ENCODE results near the gene USH2A. TPM values are rescaled to one million over a fixed set of nuclear protein-coding genes. Genes with fewer than 3 reads are reported as not detected.

The USH2A gene
- total RNA-seq, 6 donors from 2014 or later = under 0.01 to 0.11 TPM; not detected in 4

- Histone ChIP-seq H3K4me1 (no peaks in the 10 kb centered on the region), H3K9me3 (no peaks in the 10 kb centered on the region), H3K36me3 (no peaks in the 10 kb centered on the region), H3K27ac (no peak overlapping the region), H3K4me3 (no peak overlapping the region), H3K27me3 (no peaks in the 10 kb centered on the region)
- 56 to 64% methylated on average over 2 of the region's 2 CpGs for WGBS, 2 donors
- ATAC-seq (ENCODE audit: low FRiP score in 2 of 2) (no peak), DNase-seq (no peak)
- no peak for TF ChIP-seq CTCF (IDR thresholded peaks at IDR 0.05)
- TF ChIP-seq POLR2A (IDR thresholded peaks at IDR 0.05) = no peak
- TF ChIP-seq EP300 (IDR thresholded peaks at IDR 0.05) = no peak
- TF ChIP-seq POLR2AphosphoS5 (IDR thresholded peaks at IDR 0.05) = no peak
Measured at GRCh38 chr1:215682232-215682631, 741.0 kb downstream of the USH2A start.

- no peak for ATAC-seq (ENCODE audit: low FRiP score in 2 of 2)
- H3K4me3 ChIP-seq = no peak overlapping the region
- WGBS, 2 donors = 68 to 71% methylated on average over 2 of the region's 2 CpGs
- no peak for DNase-seq
- H3K36me3 ChIP-seq = no peaks in the 10 kb centered on the region
- no peaks in the 10 kb centered on the region for H3K27me3 ChIP-seq
- H3K4me1 ChIP-seq = no peaks in the 10 kb centered on the region
- no peak overlapping the region for H3K27ac ChIP-seq
- TF ChIP-seq CTCF (IDR thresholded peaks at IDR 0.05) = no peak
- TF ChIP-seq POLR2A (IDR thresholded peaks at IDR 0.05) = no peak
- TF ChIP-seq EP300 (IDR thresholded peaks at IDR 0.05) = no peak
- no peak for TF ChIP-seq POLR2AphosphoS5 (IDR thresholded peaks at IDR 0.05)
- no peaks in the 10 kb centered on the region for H3K9me3 ChIP-seq
Measured at GRCh38 chr1:215681041-215681440, 742.2 kb downstream of the USH2A start.

- no peak for TF ChIP-seq EP300 (IDR thresholded peaks at IDR 0.05)
- no peak for TF ChIP-seq POLR2A (IDR thresholded peaks at IDR 0.05)
- no peak for TF ChIP-seq POLR2AphosphoS5 (IDR thresholded peaks at IDR 0.05)
- no peak for TF ChIP-seq CTCF (IDR thresholded peaks at IDR 0.05)
- no peak for DNase-seq
- Histone ChIP-seq H3K36me3 (no peaks in the 10 kb centered on the region), H3K9me3 (no peaks in the 10 kb centered on the region), H3K4me3 (no peak overlapping the region), H3K27ac (no peak overlapping the region), H3K4me1 (no peaks in the 10 kb centered on the region), H3K27me3 (no peaks in the 10 kb centered on the region)
- no peak for ATAC-seq (ENCODE audit: low FRiP score in 2 of 2)
- 85 to 86% methylated on average over 3 of the region's 3 CpGs for WGBS, 2 donors
Measured at GRCh38 chr1:215679231-215679630, 744.0 kb downstream of the USH2A start.

GRCh38 chr1:215677112-215677511 is 746.1 kb downstream of the USH2A start:
- DNase-seq (no peak), ATAC-seq (ENCODE audit: low FRiP score in 2 of 2) (no peak)
- Histone ChIP-seq H3K27me3 (no peaks in the 10 kb centered on the region), H3K4me3 (no peak overlapping the region), H3K9me3 (no peaks in the 10 kb centered on the region), H3K36me3 (no peaks in the 10 kb centered on the region), H3K27ac (no peak overlapping the region), H3K4me1 (no peaks in the 10 kb centered on the region)
- WGBS, 2 donors = 83 to 84% methylated on average over 4 of the region's 4 CpGs
- TF ChIP-seq POLR2AphosphoS5 (IDR thresholded peaks at IDR 0.05) (no peak), EP300 (IDR thresholded peaks at IDR 0.05) (no peak), CTCF (IDR thresholded peaks at IDR 0.05) (no peak), POLR2A (IDR thresholded peaks at IDR 0.05) (no peak)

- Histone ChIP-seq H3K4me1 (no peaks in the 10 kb centered on the region), H3K27me3 (no peaks in the 10 kb centered on the region), H3K4me3 (no peak overlapping the region), H3K9me3 (no peaks in the 10 kb centered on the region), H3K27ac (no peak overlapping the region), H3K36me3 (no peaks in the 10 kb centered on the region)
- 84 to 86% methylated on average over 4 of the region's 4 CpGs for WGBS, 2 donors
- DNase-seq (no peak), ATAC-seq (ENCODE audit: low FRiP score in 2 of 2) (no peak)
- TF ChIP-seq CTCF (IDR thresholded peaks at IDR 0.05) (no peak), EP300 (IDR thresholded peaks at IDR 0.05) (no peak), POLR2A (IDR thresholded peaks at IDR 0.05) (no peak), POLR2AphosphoS5 (IDR thresholded peaks at IDR 0.05) (no peak)
Measured at GRCh38 chr1:215673943-215674342, 749.3 kb downstream of the USH2A start.
